Middle frontal gyrus (tissue), 1 donor: ENCODE data around the gene DCAKD.
A peak's percentile ranks its signal among the peaks of the same experiment; 100 is the strongest.

Experiments used
- DNase-seq: peaks from one replicate; pipeline ENCODE4 v3.0.0-alpha.2; 2015; ENCODE audit warnings: low spot score; ENCODE audit errors: extremely low spot score

DCAKD gene

GRCh38 chr17:45051060-45051719 lies at the start of gene DCAKD:
TSS of gene DCAKD (minus strand) at chr17:45051632. CDS start at chr17:45034885, 16,747 bp downstream.
- DNase-seq, result peak; percentile 88

GRCh38 chr17:45098869-45099616 lies 47.6 kb upstream of the DCAKD start:
- no peak for DNase-seq

GRCh38 chr17:45098081-45098868 lies 46.8 kb upstream of the DCAKD start:
- DNase-seq, result no peak

GRCh38 chr17:45096926-45097325 lies 45.5 kb upstream of the DCAKD start:
- no peak for DNase-seq

GRCh38 chr17:45096141-45096540 lies 44.7 kb upstream of the DCAKD start:
- DNase-seq, result no peak

GRCh38 chr17:45093444-45094110 lies 42.1 kb upstream of the DCAKD start:
- no peak for DNase-seq

- peak; percentile 83 for DNase-seq
These were observed 41.5 kb upstream of the DCAKD start for GRCh38 chr17:45092911-45093430.

- DNase-seq, result no peak
These were observed 40.5 kb upstream of the DCAKD start for GRCh38 chr17:45091778-45092425.

GRCh38 chr17:45090711-45091110 lies 39.3 kb upstream of the DCAKD start:
- DNase-seq, result no peak

GRCh38 chr17:45088741-45089140 lies 37.3 kb upstream of the DCAKD start:
- no peak for DNase-seq

- DNase-seq, result no peak
These were observed 36.5 kb upstream of the DCAKD start for GRCh38 chr17:45087978-45088377.

- no peak for DNase-seq
These were observed 36.1 kb upstream of the DCAKD start for GRCh38 chr17:45087504-45087975.

GRCh38 chr17:45086865-45087503 lies 35.6 kb upstream of the DCAKD start:
- no peak for DNase-seq

GRCh38 chr17:45086391-45086790 lies 35.0 kb upstream of the DCAKD start:
- no peak for DNase-seq

- DNase-seq, result no peak
These were observed 29.7 kb upstream of the DCAKD start for GRCh38 chr17:45081047-45081703.

- DNase-seq, result no peak
These were observed 26.2 kb upstream of the DCAKD start for GRCh38 chr17:45077643-45078042.

- DNase-seq, result no peak
These were observed 22.1 kb upstream of the DCAKD start for GRCh38 chr17:45073414-45074070.

- DNase-seq, result no peak
These were observed 19.4 kb upstream of the DCAKD start for GRCh38 chr17:45070809-45071208.

- no peak for DNase-seq
These were observed 18.6 kb upstream of the DCAKD start for GRCh38 chr17:45070001-45070400.
